K562 (cell line): ENCODE results near the gene GUCY1A1. TPM values are rescaled to one million over a fixed set of nuclear protein-coding genes. Genes with fewer than 3 reads are reported as not detected.

ENCODE experiments used
- ATAC-seq: fragments of 200-7000 bp; cut with Tn5 transposase; 3 replicates; pipeline ENCODE4 v1.9.1; 2020; ENCODE audit warnings: moderate library complexity
- BruUV-seq: library from RNA; stranded (reverse); fragments of 400-500 nt; replicated peaks from 2 replicates; lab custom pipeline; 2021; lab: Mats Ljungman, UMichigan
- CTCF ChIA-PET: fragments of 300-600 bp; formaldehyde crosslinking; extraction: SDS; loops from one replicate; lab custom pipeline; 2021; ENCODE audit warnings: low intra/inter-chr PET ratio; lab: Yijun Ruan, JAX
- POLR2A ChIA-PET: fragments of 300-600, 350-650 bp; sonication (Branson Sonifier 250); formaldehyde crosslinking; extraction: SDS; loops from one replicate; lab custom pipeline; 2021; ENCODE audit warnings: antibody characterized with exemption, inconsistent platforms; lab: Yijun Ruan, JAX
- DNase-seq, 4 experiments: peaks; one replicate each; pipeline versions ENCODE4 v3.0.0 to v3.0.0-alpha.2; 2011 to 2018; ENCODE audit warnings: low spot score in 3 of 4, mixed read lengths in 3 of 4; ENCODE audit errors: extremely low read depth in 1 of 4
- FAIRE-seq: peaks from 2 replicates; lab custom pipeline; 2011; peaks lifted over from hg19 to GRCh38; lab: Jason Lieb, UNC
- H2AFZ ChIP-seq: 2 replicates; pipeline ENCODE4 v1.6.0; 2011; ENCODE audit warnings: low read depth, low read length, control low read depth, inconsistent platforms
- H3K27ac ChIP-seq: fragments of 200-600 bp; 3 replicates; pipeline ENCODE4 v1.8.0; 2011; ENCODE audit warnings: low read depth, mild to moderate bottlenecking, control low read depth, inconsistent platforms, low read length, moderate library complexity, mixed read lengths; ENCODE audit errors: extremely low read depth
- H3K27me3 ChIP-seq, 2 experiments: fragments of 300-600 bp in 1 of 2; 2 replicates in 1 of 2; 3 replicates in 1 of 2; pipeline versions ENCODE4 v1.6.0 to v1.8.0; 2011; ENCODE audit warnings: inconsistent platforms in 2 of 2, low read length in 2 of 2, mild to moderate bottlenecking in 1 of 2, mixed read lengths in 1 of 2, moderate library complexity in 1 of 2; ENCODE audit not compliant: control insufficient read depth in 2 of 2, insufficient read depth in 2 of 2
- H3K36me3 ChIP-seq: fragments of 300-600 bp; 3 replicates; pipeline ENCODE4 v1.8.0; 2011; ENCODE audit warnings: mild to moderate bottlenecking, low read length, inconsistent platforms; ENCODE audit not compliant: control insufficient read depth, insufficient read depth
- H3K4me1 ChIP-seq, 2 experiments: fragments of 200-600 bp in 1 of 2; replicated peaks in 1 of 2; 2 replicates in 1 of 2; 3 replicates in 1 of 2; pipeline versions ENCODE4 v1.5.1 to v1.8.0; 2011; ENCODE audit warnings: inconsistent platforms in 2 of 2, low read length in 2 of 2, mild to moderate bottlenecking in 1 of 2, mixed read lengths in 1 of 2, moderate library complexity in 1 of 2; ENCODE audit not compliant: control insufficient read depth in 2 of 2, insufficient read depth in 2 of 2
- H3K4me2 ChIP-seq: 2 replicates; pipeline ENCODE4 v1.6.1; 2011; ENCODE audit warnings: low read length, control low read depth, inconsistent platforms, mixed read lengths; ENCODE audit not compliant: insufficient read depth
- H3K4me3 ChIP-seq: fragments of 200-600 bp; sonication (generic), shearing (Covaris generic); 2 replicates; pipeline ENCODE4 v1.5.1; 2016; ENCODE audit warnings: control low read depth, inconsistent platforms
- H3K79me2 ChIP-seq: fragments of 200-600 bp; 3 replicates; pipeline ENCODE4 v1.8.0; 2011; ENCODE audit warnings: low read length, inconsistent platforms; ENCODE audit not compliant: control insufficient read depth, insufficient read depth
- H3K9ac ChIP-seq, 2 experiments: 2 replicates each; pipeline versions ENCODE4 v1.6.0 to v1.6.1; 2011; ENCODE audit warnings: low read depth in 2 of 2, low read length in 2 of 2, control low read depth in 1 of 2, inconsistent platforms in 1 of 2, mild to moderate bottlenecking in 1 of 2, mixed read lengths in 1 of 2; ENCODE audit not compliant: insufficient read depth in 1 of 2
- H3K9me1 ChIP-seq: one replicate; pipeline ENCODE4 v1.6.0; 2011; ENCODE audit warnings: inconsistent platforms, mild to moderate bottlenecking, low read length, moderate library complexity; ENCODE audit not compliant: control insufficient read depth, insufficient read depth
- H3K9me3 ChIP-seq: replicated peaks from 2 replicates; pipeline ENCODE4 v1.5.1; 2011; ENCODE audit warnings: low read depth, low read length, inconsistent platforms; ENCODE audit not compliant: control insufficient read depth, insufficient read depth
- H4K20me1 ChIP-seq: replicated peaks from 2 replicates; pipeline ENCODE4 v1.6.1; 2011; ENCODE audit warnings: low read length, inconsistent platforms, mixed read lengths; ENCODE audit not compliant: control insufficient read depth, insufficient read depth
- CREB1 ChIP-seq, 2 experiments: sonication (generic) in 1 of 2; formaldehyde crosslinking in 1 of 2; IDR thresholded peaks; 2 replicates each; pipeline versions ENCODE4 v1.6.1 to v1.8.0; 2012 to 2022; ENCODE audit warnings: inconsistent platforms in 1 of 2, mild to moderate bottlenecking in 1 of 2, missing genetic modification reagents in 1 of 2, moderate library complexity in 1 of 2
- CTCF ChIP-seq, 3 experiments: IDR thresholded peaks in 2 of 3; conservative IDR thresholded peaks in 1 of 3; 2 replicates each; pipeline ENCODE4 v1.5.1; 2011 to 2012; ENCODE audit warnings: low read length in 3 of 3, mild to moderate bottlenecking in 3 of 3, control low read depth in 2 of 3, improper control_type of control experiment in 1 of 3, inconsistent platforms in 1 of 3, low read depth in 1 of 3, mixed read lengths in 1 of 3, moderate library complexity in 1 of 3; ENCODE audit not compliant: insufficient read depth in 2 of 3
- HNRNPH1 ChIP-seq: fragments of 200-400 bp; formaldehyde crosslinking; optimal IDR thresholded peaks from 2 replicates; pipeline ENCODE3; 2017; ENCODE audit warnings: low read depth, mild to moderate bottlenecking, low read length, moderate library complexity
- HOXB6 ChIP-seq: fragments of 250-450 bp; sonication (Bioruptor Pico); IDR thresholded peaks from 2 replicates; pipeline ENCODE4 v1.5.1; 2022; ENCODE audit warnings: mild to moderate bottlenecking, borderline replicate concordance
- RAD51 ChIP-seq: fragments of 450-650 bp; IDR thresholded peaks from 2 replicates; pipeline ENCODE4 v1.7.1; 2016; ENCODE audit warnings: low read depth, mild to moderate bottlenecking, borderline replicate concordance
- SIN3A ChIP-seq, 2 experiments: fragments of 150-350 bp in 1 of 2; IDR thresholded peaks; 2 replicates each; pipeline ENCODE4 v1.6.1; 2011 to 2016; ENCODE audit warnings: borderline replicate concordance in 2 of 2, low read depth in 2 of 2, low read length in 2 of 2, mild to moderate bottlenecking in 2 of 2, moderate library complexity in 2 of 2; ENCODE audit not compliant: control insufficient read depth in 1 of 2
- TAF7 ChIP-seq: fragments of 450-650 bp; IDR thresholded peaks from 2 replicates; pipeline ENCODE4 v1.6.1; 2016; ENCODE audit warnings: missing genetic modification characterization, missing compliant biosample characterization
- TSHZ1 ChIP-seq: fragments of 250-450 bp; sonication (Bioruptor Pico); IDR thresholded peaks from 2 replicates; pipeline ENCODE4 v1.4.0; 2020; ENCODE audit warnings: mild to moderate bottlenecking, moderate library complexity
- ZFP36 ChIP-seq: fragments of 150-350 bp; IDR thresholded peaks from 2 replicates; pipeline ENCODE4 v1.6.1; 2018; ENCODE audit warnings: low read length, low read depth; ENCODE audit not compliant: partially characterized antibody
- ZNF232 ChIP-seq: sonication (generic); formaldehyde crosslinking; IDR thresholded peaks from 2 replicates; pipeline ENCODE4 v1.8.0; 2022; ENCODE audit warnings: mild to moderate bottlenecking, missing genetic modification reagents
- ZNF518B ChIP-seq: fragments of 250-450 bp; sonication (Bioruptor Pico); IDR thresholded peaks from 2 replicates; pipeline ENCODE4 v1.5.0; 2021; ENCODE audit warnings: mild to moderate bottlenecking, moderate library complexity
- WGBS: fragments of 100-300 bp; shearing (Covaris generic); methylation state at CpG from one replicate; pipeline ENCODE4 v1.1.6; 2016; ENCODE audit warnings: low coverage, mixed read lengths; ENCODE audit not compliant: insufficient coverage; ENCODE audit errors: missing lambda C conversion rate; 5-methylcytosine and 5-hydroxymethylcytosine counted together
- in situ Hi-C: fragments of 300-500 bp; cut with MboI; formaldehyde crosslinking; loops from 4 replicates; pipeline ENCODE4 v1.15.0; 2018; ENCODE audit warnings: inconsistent platforms, mixed read lengths
- intact Hi-C: fragments of 100-400 bp; cut with micrococcal nuclease; formaldehyde crosslinking; loops from 2 replicates; pipeline ENCODE4 v1.14.2; 2022
- polyA plus RNA-seq, 8 experiments: library from polyadenylated mRNA; depleted of rRNA in 4 of 8; stranded (reverse) in 5 of 8; unstranded in 3 of 8; fragments of >200 nt; fragmentation: Nextera tagmentation in 2 of 8; fragmentation: Illumina TruSeq in 1 of 8; extraction: Ambion mirVana in 2 of 8; extraction: Trizol in 1 of 8; gene quantifications; 2 replicates each; pipeline versions ENCODE4 v1.2.1 to v1.2.3, GENCODE V29; 2011 to 2014; ENCODE audit warnings: inconsistent platforms in 1 of 8, missing spikeins in 1 of 8
- total RNA-seq, 7 experiments: library from RNA; depleted of rRNA in 6 of 7; stranded (reverse); fragments of >200 nt in 6 of 7; fragmentation: Illumina TruSeq in 2 of 7; extraction: Trizol in 2 of 7; gene quantifications; 2 replicates each; pipeline versions ENCODE4 v1.2.1 to v1.2.3, GENCODE V29; 2011 to 2021; ENCODE audit warnings: low replicate concordance in 1 of 7

GUCY1A1 gene
- total and polyA plus RNA-seq, 9 of the 15 experiments (the other 6 are each of a cell fraction or from before 2014, with no cell fraction given), result not detected

- intact Hi-C loops, result no loop called here
- H3K27me3 ChIP-seq, result no peaks in the 10 kb centered on the region
- no peaks in the 10 kb centered on the region for H4K20me1 ChIP-seq
- ChIA-PET CTCF (no interaction called here), POLR2A (no interaction called here)
- BruUV-seq, result no TSS peak
- H3K27ac ChIP-seq, result no peak overlapping the region
- no peaks in the 10 kb centered on the region for H3K9me1 ChIP-seq
- no peaks in the 10 kb centered on the region for H3K79me2 ChIP-seq
- no peak overlapping the region for H3K9ac ChIP-seq
- no peak overlapping the region for H2AFZ ChIP-seq
- DNase-seq, result no peak
- no peak for FAIRE-seq
- no peak for ATAC-seq
- H3K36me3 ChIP-seq, result no peaks in the 10 kb centered on the region
- H3K4me1 ChIP-seq, result no peaks in the 10 kb centered on the region
- H3K9me3 ChIP-seq, result no peaks in the 10 kb centered on the region
- in situ Hi-C loops, result no loop called here
- WGBS, result 0% methylated on average over 1 of the region's 1 CpG
- H3K4me3 ChIP-seq, result no peak overlapping the region
- H3K4me2 ChIP-seq, result no peak overlapping the region
- TF ChIP-seq CREB1 (IDR thresholded peaks at IDR 0.05) (no peak), CREB1 (CRISPR knock-in tag; IDR thresholded peaks at IDR 0.05) (no peak), CTCF (IDR thresholded peaks at IDR 0.05 in 2 of 3, conservative IDR thresholded peaks at IDR 0.05 in 1 of 3; ENCODE audit: insufficient read depth in 2 of 3, low read depth in 1 of 3, low read length in 3 of 3) (no peak), TSHZ1 (no peak), ZFP36 (no peak), TAF7 (no peak), ZNF518B (CRISPR knock-in tag) (no peak), HNRNPH1 (no peak), HOXB6 (no peak), RAD51 (no peak), SIN3A (IDR thresholded peaks at IDR 0.05; ENCODE audit: borderline replicate concordance in 2 of 2, control insufficient read depth in 1 of 2, low read depth in 2 of 2, low read length in 2 of 2) (no peak), ZNF232 (CRISPR knock-in tag) (no peak)
Measured at GRCh38 chr4:155696226-155696625, 29.6 kb downstream of the GUCY1A1 start.
